ENCODE data around the gene CACNA1C.
A peak's percentile ranks its signal among the peaks of the same experiment; 100 is the strongest.

The CACNA1C gene

DNA sequence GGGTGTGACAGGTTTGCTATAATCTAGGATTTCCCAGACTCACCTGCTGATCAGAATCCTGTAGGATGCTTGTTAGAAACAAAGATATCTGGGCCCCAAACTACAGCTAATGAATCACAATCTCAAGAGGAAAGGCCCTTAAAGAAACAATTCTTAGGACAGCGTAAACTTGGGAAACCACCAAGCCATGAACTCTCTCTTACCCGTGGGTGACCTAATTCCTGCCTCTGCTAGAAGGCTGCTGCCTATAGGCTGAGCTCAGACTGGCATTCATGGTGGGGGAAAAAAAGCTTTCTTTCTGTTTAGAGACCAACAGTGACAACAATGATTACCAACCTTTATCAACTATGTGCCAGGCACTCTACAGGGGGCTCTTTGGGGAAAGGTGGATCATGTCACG lies 528.0 kb downstream of the CACNA1C start:
- no peak for DNase-seq

DNA sequence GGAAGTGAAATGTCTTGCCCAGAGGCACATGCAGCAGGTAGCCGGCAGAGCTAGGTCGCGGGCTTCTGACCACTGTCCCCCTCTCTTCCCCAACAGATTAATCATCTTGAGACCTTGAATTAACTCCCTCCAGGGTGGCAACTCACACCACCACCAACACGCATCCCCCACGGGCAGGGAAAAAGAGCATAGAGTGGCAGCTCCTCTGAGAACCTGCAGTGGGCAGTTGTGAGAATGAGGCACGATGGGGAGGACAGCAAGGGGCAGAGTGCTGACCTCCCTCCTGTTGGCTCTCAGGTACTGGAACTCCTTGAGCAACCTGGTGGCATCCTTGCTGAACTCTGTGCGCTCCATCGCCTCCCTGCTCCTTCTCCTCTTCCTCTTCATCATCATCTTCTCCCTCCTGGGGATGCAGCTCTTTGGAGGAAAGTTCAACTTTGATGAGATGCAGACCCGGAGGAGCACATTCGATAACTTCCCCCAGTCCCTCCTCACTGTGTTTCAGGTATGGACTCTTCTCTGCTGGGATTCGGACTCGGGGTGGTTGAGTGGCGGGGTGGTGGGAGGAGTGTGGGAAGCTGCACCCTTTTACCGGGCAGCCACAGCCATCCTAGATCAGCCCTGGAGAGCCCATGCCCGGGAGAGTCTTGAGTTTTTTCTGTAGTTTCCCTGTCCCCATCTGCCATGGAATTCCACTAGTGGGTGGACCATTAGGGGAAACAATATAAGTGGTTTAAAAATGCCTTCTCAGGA lies 528.7 kb downstream of the CACNA1C start:
- no peak for DNase-seq

DNA sequence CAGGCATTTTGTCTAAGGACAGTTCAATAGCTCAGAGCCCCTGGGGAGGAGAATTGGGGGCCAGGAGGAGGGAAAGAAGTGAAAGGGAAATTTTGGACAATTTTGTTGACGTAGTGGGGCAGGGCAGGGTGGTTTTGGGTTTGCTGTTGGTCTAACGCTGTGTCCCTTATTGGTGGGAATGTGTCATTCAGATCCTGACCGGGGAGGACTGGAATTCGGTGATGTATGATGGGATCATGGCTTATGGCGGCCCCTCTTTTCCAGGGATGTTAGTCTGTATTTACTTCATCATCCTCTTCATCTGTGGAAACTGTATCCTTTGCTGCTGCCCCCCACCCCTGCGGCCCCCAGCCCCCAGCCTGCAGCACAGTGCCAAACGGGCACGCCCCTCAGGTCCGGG lies 529.8 kb downstream of the CACNA1C start:
- DNase-seq, result no peak

DNA sequence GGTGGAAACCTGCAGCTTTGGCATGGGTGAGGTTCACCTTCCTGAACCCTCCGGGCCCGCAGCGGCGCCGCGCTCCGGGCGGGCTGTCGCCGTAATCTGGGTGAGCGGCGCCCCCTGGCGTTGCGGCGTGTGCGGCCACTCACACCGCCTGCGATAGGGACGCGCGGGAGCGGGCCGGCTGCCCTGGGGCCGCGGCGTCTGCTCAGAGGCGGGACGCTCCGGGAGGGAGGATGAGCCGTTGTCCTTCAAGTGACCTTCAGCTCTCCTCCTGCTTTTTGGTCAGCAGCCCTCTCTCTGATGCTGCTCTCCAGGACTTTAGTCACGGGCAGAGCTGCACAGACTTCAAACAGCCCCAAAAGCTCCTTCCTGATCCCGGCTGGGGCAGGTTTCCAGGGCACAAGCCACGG lies 530.3 kb downstream of the CACNA1C start:
- peak in 2 of 4 experiments; percentile 15 to 17 for DNase-seq

DNA sequence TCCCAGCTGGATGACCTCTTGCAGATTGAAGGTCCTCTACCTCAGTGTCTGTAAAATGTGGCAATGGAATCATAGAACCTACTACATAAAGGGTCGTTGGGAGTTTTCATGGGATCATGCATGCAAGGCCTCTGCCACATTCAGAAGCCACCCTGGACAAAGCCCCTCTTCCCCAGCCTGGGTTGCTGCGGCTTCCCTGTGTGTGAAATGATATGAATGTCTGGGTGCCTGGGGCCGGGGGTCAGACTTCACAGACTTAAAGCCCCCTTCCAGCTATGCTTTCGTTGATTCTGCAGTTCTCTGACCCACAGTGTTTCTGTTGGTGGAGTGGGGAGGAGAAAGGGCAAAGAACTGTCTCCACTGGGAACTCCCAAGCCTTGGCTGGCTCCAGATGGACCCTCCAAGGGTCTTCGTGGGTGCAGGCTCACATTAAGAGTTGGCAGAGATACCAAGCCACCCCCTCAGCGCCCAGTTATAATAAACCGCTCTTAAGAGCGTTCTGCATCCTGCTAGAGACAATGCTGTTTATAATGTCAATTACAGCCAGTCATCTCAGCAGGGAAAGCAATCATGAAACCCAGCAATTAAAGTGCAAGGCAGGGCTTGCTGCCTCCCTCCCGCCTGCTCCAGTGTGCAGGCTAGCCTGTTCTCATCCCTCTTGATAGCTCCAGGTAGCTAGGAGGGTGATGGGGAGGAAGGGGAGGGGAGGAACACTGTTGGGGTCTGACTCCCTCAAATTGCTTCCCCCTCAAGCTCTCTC lies 531.0 kb downstream of the CACNA1C start:
- no peak for DNase-seq

DNA sequence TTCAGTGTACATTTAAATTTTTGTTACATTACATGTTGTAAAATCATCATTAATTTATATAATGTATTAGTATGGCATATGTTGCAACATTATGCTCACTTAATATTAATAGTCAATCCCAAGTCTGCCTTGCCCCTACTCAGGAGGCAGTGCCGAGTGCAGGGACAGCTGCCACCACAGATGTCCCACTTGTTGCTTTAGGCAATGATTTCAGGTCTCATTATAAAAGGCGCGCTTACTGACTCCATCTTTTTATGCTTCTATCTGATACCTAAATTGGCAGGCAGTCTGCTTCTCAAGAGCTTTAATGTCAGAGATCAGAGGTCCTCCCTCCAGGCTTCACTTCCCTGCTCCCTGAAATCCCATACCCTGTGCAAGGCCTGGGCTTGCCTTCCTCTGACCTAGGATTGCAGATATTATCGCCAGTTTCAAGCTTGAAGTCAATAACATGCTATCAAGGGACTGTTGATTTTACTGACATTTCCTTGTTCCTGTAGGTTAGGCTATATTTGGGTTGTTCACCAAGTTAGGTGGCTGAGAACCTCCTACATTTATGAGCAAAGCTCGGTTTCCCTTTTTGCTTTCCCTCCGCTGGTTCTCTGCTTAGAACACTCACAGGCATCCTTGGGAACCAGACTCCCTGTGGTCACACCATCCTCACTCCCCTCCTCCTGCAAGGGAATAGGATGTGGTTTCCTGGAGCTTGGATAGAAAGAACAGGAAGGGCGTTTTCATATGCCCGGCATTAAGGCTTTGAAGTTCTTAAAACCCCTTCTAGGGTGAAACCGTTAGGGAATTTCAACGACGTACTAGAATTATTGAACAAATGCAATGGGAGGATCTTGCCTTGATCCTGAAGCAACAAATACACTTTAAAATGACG lies 533.6 kb downstream of the CACNA1C start:
- DNase-seq, result no peak

DNA sequence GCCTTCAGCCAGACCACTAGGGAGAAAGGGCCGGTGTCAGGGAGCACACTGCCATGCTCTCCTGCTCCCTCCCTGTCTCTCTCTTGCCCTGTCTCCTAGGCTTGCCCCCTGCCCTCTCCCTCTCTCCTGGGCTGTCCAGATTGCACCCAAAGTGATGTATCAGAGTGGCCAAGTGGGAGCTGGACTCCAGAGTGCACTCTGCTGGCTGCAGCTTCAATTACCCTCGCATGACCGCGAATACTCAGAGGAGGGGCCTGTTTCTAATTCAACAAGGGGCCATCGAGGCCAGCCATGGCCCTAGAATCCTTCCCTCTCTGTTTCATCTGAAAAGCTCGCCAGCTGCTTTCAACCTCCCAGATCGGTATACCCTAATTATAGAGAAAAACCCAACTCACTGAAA lies 535.6 kb downstream of the CACNA1C start:
- DNase-seq, result no peak

DNA sequence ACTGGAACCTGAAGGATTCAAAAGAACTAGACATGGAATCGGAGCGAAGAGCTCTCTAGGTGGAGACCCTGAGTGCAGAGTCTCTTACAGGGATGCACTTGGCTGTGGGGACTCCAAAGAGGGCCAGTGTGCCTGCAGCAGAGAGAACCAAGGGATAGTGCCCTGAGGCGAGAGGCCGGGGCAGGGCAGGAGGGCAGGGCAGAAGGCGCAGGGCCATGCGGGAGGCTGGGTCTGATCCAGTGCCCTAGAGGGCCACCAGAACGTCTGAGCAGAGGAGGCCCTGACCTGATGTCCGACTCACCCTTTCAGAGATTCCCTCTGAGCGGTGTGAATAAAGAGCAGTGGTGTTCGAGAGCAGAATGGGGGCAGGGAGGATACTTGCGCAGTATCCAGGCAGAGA lies 536.6 kb downstream of the CACNA1C start:
- no peak for DNase-seq

DNA sequence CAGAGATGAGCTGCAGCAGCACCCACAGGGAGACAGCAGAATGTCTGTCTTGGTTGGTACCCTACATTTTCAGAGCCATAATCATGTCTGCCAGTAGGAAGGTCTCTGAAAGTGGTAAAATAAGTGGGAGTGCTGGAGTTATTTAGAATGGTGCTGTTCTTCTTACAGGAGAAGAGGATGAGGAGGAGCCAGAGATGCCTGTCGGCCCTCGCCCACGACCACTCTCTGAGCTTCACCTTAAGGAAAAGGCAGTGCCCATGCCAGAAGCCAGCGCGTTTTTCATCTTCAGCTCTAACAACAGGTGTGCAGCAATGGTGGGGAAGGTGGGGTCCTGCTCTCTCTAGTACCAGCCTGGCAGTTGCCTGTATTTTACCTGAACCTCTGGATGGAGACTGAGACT lies 540.3 kb downstream of the CACNA1C start:
- no peak for DNase-seq

DNA sequence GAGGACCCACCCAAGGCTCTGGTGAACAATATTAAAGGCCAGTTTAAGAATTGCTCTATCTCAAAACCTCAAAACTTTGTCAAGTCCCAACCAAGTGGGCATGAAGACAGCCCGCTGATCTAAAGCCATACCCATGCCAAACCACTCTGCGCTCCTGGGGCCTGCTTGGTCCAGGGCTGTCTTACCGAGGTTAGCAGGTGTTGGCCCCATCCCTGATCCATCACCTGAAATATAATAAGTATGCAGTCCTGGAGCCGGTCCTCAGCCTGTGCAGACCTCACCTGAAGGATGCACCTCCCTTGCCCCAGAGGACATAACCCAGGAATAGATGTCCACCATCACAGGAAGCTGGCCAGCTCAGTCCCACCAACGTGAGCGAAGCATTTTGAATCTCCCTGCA lies 543.7 kb downstream of the CACNA1C start:
- no peak for DNase-seq

DNA sequence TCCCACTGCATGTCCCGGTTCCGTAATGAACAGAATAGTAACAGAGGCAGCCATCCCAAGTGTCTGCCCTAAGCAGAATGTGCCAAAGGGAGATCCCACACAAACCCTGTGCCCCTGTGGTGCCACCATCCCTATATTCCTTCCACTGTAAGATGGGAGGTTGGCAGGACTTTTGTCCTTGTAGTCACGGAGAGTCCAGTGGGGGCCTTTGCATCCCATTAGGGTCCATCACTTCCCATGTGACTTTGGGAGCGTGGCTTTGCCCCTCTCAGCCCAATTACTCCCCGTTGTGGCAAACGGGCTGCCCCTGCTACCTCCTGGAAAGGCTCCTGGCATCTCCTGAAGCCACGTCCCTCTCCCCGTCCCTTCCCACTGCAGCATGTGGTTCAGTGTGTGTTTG lies 552.5 kb downstream of the CACNA1C start:
- no peak for DNase-seq

DNA sequence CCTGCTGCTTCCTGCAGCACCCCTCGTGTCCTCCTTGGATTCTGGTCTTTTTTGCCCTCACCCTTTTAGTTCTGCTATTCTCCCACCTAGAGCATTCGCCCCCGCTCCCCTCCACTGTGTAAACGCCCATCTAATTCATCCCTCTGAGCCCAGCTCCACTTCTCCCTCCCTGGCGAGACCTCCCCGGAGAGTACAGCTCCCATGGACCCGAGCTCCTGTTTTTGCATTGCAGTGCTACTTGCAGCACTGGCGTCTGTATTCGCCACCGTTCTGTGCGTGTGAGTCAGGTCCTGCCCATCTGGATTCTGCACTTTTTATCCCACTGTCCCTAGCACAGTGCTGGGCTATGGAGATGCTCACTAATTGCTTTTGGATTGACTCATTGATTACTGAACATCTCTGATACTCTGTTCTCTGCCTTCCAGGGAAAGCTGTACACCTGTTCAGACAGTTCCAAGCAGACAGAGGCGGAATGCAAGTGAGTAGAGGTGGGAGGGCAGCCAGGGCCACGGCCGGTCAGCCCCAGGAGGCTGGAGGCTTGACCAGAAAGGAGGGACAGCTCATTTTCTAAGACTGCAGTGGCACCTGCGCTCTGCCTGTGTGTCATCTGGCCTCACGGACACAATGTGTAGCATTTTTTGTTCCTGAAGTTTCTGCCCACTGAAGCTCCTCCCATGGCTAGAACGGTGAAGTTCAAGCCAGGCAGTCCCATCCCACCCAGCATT lies 553.6 kb downstream of the CACNA1C start:
- no peak for DNase-seq

DNA sequence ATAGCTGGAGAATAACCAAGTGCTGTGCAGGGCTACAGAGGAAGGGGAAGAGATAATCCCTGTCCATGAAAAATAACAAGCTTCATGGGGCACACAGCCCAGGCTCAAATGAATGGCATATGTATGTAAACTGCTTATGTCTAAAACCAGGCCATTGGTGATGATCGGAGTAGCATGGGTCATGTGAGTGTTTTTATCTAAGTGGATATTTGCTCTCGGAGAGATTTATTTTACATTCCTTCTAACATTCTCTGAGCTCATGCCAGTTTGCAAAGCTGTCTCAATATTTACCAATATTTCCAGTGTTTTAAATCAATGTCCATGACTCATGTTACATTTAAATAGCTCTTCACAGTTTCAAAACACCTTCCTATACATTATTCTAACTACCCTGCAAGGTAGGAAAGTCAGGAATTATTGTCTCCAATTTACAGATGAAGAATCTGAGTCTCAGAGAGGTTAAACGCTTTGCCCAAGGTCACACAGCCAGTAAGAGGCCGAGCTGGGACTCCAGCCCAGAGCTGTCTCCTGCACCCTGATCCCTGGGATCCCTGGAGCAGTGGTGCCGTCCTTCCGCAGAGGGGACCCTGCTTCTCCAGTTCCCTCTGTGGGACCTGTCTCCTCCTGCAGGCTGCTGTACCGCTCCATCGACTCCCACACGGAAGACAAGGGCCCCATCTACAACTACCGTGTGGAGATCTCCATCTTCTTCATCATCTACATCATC lies 555.3 kb downstream of the CACNA1C start:
- no peak for DNase-seq

DNA sequence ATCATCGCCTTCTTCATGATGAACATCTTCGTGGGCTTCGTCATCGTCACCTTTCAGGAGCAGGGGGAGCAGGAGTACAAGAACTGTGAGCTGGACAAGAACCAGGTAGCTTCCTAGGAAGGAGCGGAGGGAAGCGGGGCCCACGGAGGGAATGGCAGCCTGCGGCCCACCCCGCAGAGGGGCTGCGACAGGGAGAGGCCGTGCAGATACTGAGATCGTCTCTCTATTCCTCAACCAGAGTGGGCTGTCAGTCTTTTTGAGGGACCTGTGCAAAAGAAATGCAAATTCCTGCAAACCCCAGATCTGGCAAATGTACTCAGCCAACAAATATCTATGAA lies 555.8 kb downstream of the CACNA1C start:
- no peak for DNase-seq

DNA sequence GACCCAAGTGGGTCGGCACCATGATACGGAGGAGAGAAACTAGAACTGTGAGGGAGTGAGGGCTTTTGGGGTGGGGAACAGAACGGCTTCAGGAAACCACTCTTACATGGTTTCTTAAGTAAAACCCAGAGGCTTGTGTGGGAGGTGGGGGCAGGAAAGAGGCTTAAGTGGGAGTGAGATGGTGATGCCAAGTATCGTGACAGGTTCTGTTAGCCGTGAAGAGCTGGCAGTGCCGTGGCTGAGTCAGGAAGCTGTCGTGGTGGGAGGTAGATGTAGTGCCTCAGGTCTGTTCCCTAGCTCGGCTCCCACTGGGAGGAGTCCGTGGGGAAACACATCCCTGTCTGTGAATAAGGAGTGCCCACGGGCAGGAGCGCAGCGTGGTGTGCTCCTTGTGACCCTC lies 556.2 kb downstream of the CACNA1C start:
- no peak for DNase-seq

DNA sequence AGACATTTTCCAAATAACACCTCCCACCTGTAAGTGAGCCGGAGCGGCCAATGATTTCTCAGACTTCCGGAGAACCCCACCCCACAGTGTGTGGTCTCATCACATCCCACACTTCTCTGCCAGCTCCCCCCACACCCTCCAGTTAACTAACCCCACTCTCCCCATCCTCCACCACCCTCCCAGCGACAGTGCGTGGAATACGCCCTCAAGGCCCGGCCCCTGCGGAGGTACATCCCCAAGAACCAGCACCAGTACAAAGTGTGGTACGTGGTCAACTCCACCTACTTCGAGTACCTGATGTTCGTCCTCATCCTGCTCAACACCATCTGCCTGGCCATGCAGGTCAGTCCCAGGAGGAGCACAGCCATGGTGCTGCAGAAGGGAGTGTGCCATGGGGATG lies 557.6 kb downstream of the CACNA1C start:
- DNase-seq, result no peak

DNA sequence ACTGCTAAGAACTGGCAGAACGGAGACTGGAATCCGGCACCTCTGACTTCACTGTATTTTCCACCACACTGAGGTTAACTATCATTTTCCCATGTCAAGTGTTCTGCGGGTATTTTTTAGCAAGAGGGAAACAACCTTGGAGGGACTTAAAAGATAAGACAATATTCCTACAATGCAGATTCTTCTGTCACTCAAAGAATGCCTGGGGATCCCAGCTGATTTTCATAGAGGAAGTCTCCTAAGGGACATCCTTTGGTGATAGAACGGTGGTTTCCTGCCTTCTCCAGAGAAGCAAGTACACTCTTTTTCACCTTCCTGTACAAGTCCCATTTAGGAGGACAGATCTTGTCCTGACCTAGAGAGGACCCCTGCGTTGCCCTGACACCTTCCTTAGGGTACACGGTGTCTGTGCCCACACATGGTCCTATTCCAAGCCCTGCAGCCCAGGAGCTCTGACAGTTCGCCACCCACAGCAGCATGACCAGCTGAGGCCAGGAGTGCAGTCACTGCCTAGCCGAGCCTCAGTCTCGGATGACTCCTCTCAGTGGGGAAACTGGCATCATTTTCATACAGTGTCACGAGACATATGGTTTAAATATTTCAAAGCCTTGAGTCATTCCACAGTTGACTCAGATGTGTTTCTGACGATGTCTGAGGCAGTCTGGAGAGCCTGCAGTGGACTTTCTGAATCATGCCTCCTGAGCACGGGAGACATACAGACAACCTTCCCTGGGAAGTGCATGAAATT lies 560.7 kb downstream of the CACNA1C start:
- DNase-seq, result no peak

DNA sequence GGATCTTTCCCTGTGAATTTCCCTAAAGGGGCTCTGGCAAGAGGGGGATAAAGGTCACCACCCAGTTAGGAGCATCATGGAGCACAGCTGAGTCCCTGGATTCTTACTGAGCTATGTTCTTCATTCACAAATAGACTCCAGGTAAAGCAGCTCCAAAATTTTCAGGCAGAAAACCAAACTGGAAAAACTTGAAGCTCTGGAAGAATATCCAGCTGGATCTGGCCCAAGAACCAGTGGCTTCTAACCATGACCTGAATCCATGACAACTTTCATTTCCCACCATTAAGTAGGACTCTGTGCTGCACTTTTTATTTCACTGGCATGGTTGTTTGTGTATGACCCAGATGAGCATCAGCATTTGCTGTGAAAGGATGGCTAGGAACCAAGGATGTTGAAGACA lies 561.6 kb downstream of the CACNA1C start:
- DNase-seq, result no peak

DNA sequence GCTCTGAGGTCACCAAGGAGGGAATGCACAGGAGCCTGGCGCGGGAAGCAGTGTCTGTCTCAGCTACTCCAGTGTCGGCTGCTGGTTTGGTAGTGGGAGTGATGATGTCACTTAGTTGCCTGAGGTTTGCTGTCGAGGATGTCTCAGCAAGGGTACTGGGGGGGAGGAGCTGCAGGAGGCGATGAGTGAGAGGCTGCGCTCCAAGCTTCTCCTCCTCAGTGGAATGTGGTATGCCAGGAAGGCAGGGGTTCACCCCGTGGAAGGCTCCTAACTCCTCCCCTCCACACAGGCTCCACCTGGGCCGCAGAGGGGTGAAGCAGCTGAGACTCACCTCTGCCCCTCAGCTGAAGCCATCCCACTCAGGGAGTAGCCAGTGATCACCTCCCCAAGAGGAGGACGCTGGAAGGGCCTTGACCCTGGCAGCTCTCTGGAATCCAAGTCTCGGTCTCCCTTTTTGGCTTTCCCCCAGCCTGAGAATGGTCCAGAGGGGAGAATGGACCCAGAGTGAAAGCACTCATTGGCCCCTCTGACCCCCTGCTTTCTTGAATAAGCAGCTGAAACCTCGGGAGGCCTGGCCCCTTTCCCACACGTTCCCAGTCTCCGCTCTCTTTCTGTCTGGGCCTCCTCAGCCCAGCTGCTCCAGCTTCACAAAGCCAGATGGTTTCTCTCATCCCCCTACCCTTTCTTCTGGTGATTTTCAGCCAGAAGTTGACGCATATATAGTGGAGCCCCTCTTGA lies 563.0 kb downstream of the CACNA1C start:
- DNase-seq, result no peak

DNA sequence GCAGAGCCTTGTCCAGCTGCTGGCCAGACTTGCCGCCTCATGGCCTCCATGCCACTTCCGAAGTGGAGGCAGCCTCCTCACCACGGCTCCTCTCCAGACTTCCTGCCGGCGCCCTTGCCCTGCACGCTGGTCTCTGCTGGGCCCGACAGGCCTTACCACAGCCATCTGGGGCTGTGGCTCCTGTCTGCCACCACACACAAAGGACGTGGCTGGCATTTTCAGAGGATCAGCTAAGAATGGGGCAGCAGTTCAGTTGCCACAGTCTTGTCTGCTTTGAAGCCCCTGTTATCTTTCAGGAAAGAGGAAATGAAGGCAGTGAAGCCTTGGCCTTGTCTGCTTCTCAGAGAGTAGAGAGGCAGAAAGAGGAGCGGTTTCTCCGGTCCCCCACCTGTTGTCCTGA lies 564.0 kb downstream of the CACNA1C start:
- DNase-seq, result no peak

DNA sequence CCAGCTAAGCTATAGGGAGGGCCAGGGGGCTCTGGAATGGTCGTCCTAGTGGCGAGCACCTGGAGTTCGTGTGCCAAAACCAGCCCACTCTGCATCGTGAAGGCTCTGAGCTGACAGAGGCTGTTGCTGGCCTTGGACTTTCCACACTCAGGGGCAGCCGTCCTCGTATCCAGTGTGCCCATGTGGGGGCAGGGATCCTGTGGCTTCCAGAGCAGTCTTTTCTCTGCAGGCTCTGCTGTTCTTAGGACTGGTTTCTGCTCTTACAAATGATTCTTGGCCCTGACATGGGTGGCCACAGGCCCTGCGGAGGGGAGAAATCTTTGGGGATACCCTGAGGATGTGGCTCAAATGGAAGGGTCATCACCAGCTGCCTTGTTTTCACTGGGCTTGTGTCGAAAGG lies 564.6 kb downstream of the CACNA1C start:
- DNase-seq, result no peak
